Sigmoid colon (tissue), 7 donors: ENCODE measurements around the gene P2RY8. TPM values are rescaled to one million over a fixed set of nuclear protein-coding genes. Genes with fewer than 3 reads are reported as not detected.
"Not testable (repeated sequence)": the region's sequence is repeated elsewhere in the genome, so short reads cannot be mapped to it uniquely, and the experiment has no call there.

ENCODE experiments used
- DNase-seq: peaks from one replicate; pipeline ENCODE4 v3.0.0-alpha.2; 2019
- H3K27ac ChIP-seq, 4 donors: fragments of 200-600 bp; sonication (generic); one replicate each; pipeline ENCODE4 v1.5.1; 2016 to 2019; ENCODE audit warnings: mild to moderate bottlenecking in 1 of 4
- H3K27me3 ChIP-seq, 3 donors: fragments of 200-600 bp; sonication (generic); one replicate each; pipeline ENCODE4 v1.5.1; 2019; ENCODE audit warnings: mild to moderate bottlenecking in 1 of 3
- H3K36me3 ChIP-seq, 4 donors: fragments of 200-600 bp; sonication (generic); one replicate each; pipeline ENCODE4 v1.5.1; 2016 to 2019
- H3K4me1 ChIP-seq, 4 donors: fragments of 200-600 bp; sonication (generic); one replicate each; pipeline ENCODE4 v1.5.1; 2017 to 2019
- H3K4me3 ChIP-seq, 4 donors: fragments of 200-600 bp; sonication (generic); one replicate each; pipeline ENCODE4 v1.5.1; 2017 to 2019; ENCODE audit warnings: mild to moderate bottlenecking in 2 of 4, moderate library complexity in 1 of 4
- H3K9me3 ChIP-seq, 4 donors: fragments of 200-600 bp in 3 of 4; sonication (generic) in 3 of 4; one replicate each; pipeline versions ENCODE4 v1.5.1 to v1.6.1; 2013 to 2019
- EP300 ChIP-seq, 4 donors: sonication (generic); formaldehyde crosslinking; IDR thresholded peaks; one replicate each; pipeline ENCODE4 v1.6.1; 2017; ENCODE audit warnings: antibody characterized with exemption in 4 of 4
- POLR2A ChIP-seq, 2 donors: fragments of 450-650 bp; IDR thresholded peaks; one replicate each; pipeline ENCODE4 v1.6.1; 2016; ENCODE audit warnings: antibody characterized with exemption in 2 of 2, mild to moderate bottlenecking in 2 of 2, moderate library complexity in 2 of 2
- POLR2AphosphoS5 ChIP-seq, 4 donors: sonication (generic); formaldehyde crosslinking; IDR thresholded peaks; one replicate each; pipeline ENCODE4 v1.6.1; 2017; ENCODE audit warnings: antibody characterized with exemption in 4 of 4
- WGBS, 2 donors: extraction: QIAGEN DNeasy Blood & Tissue Kit; methylation state at CpG; one replicate each; pipeline ENCODE4 v1.1.7; 2013; 5-methylcytosine and 5-hydroxymethylcytosine counted together
- intact Hi-C: fragments of 100-400 bp; cut with DNase I; formaldehyde crosslinking; loops from one replicate; pipeline ENCODE4 v1.15.1; 2023
- polyA plus RNA-seq, 3 donors: library from polyadenylated mRNA; stranded (reverse); fragments of 200-250 nt; gene quantifications; one replicate each; pipeline ENCODE4 v1.2.3, GENCODE V29; 2013
- total RNA-seq, 4 donors: library from RNA; depleted of rRNA; stranded (reverse); fragments of >200 nt; gene quantifications; one replicate each; pipeline ENCODE4 v1.1.0, GENCODE V29; 2016
- TF ChIP-seq, protein P1 (sequence below), 4 experiments: fragments of 450-650 bp in 3 of 4; fragments of 200-600 bp in 1 of 4; IDR thresholded peaks; one replicate each; pipeline ENCODE4 v1.5.1; 2016 to 2019; ENCODE audit warnings: antibody characterized with exemption in 4 of 4, mild to moderate bottlenecking in 3 of 4, moderate library complexity in 2 of 4
- donor health status: healthy with polysubstance abuse.
- donor health status: Bipolar disorder and iron deficiency.
- donor health status: healthy.

P2RY8 gene
- total and polyA plus RNA-seq, 7 donors, result 0.28 to 15.0 (median 0.87) TPM; not detected in 1

GRCh38 chrX:1433646-1434357, 103.2 kb downstream of the P2RY8 start:
- TF ChIP-seq POLR2A (IDR thresholded peaks at IDR 0.05), result no peak
- TF ChIP-seq POLR2AphosphoS5 (IDR thresholded peaks at IDR 0.05), result no peak
- TF ChIP-seq, protein P1, sequence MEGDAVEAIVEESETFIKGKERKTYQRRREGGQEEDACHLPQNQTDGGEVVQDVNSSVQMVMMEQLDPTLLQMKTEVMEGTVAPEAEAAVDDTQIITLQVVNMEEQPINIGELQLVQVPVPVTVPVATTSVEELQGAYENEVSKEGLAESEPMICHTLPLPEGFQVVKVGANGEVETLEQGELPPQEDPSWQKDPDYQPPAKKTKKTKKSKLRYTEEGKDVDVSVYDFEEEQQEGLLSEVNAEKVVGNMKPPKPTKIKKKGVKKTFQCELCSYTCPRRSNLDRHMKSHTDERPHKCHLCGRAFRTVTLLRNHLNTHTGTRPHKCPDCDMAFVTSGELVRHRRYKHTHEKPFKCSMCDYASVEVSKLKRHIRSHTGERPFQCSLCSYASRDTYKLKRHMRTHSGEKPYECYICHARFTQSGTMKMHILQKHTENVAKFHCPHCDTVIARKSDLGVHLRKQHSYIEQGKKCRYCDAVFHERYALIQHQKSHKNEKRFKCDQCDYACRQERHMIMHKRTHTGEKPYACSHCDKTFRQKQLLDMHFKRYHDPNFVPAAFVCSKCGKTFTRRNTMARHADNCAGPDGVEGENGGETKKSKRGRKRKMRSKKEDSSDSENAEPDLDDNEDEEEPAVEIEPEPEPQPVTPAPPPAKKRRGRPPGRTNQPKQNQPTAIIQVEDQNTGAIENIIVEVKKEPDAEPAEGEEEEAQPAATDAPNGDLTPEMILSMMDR (IDR thresholded peaks at IDR 0.05), result no peak
- TF ChIP-seq EP300 (IDR thresholded peaks at IDR 0.05), result no peak
- H3K36me3 ChIP-seq, result peaks cover 6 to 57% (median 24%) of the 10 kb centered on the region in 4 donors
- no peak for DNase-seq

GRCh38 chrX:1430451-1430850, 106.5 kb downstream of the P2RY8 start:
- no peak overlapping the region for H3K27ac ChIP-seq
- DNase-seq, result no peak
- no peaks in the 10 kb centered on the region for H3K9me3 ChIP-seq
- TF ChIP-seq EP300 (IDR thresholded peaks at IDR 0.05) (no peak), POLR2AphosphoS5 (IDR thresholded peaks at IDR 0.05) (no peak), POLR2A (IDR thresholded peaks at IDR 0.05) (no peak)
- TF ChIP-seq, protein P1 (IDR thresholded peaks at IDR 0.05), result no peak
- H3K36me3 ChIP-seq, result peaks cover 4 to 45% (median 21%) of the 10 kb centered on the region in 4 donors
- H3K4me3 ChIP-seq, result no peak overlapping the region
- 93 to 96% methylated on average over 10 of the region's 10 CpGs for WGBS, 2 donors
- no peaks in the 10 kb centered on the region for H3K27me3 ChIP-seq
- no peaks in the 10 kb centered on the region for H3K4me1 ChIP-seq
- intact Hi-C loops, result no loop called here

More at GRCh38 chrX:1433646-1434357, 103.2 kb downstream of the P2RY8 start:
- H3K27me3 ChIP-seq, result no peaks in the 10 kb centered on the region
- intact Hi-C loops, result no loop called here
- 94 to 97% methylated on average over 19 of the region's 19 CpGs for WGBS, 2 donors
- H3K4me1 ChIP-seq, result no peaks in the 10 kb centered on the region
- no peak overlapping the region for H3K4me3 ChIP-seq
- H3K27ac ChIP-seq, result no peak overlapping the region
- H3K9me3 ChIP-seq, result no peaks in the 10 kb centered on the region

GRCh38 chrX:1427756-1428155, 109.2 kb downstream of the P2RY8 start:
- H3K4me1 ChIP-seq, result no peaks in the 10 kb centered on the region
- peaks cover 0 to 1% (median under 1%) of the 10 kb centered on the region in 4 donors for H3K9me3 ChIP-seq
- intact Hi-C loops, result no loop called here
- H3K27me3 ChIP-seq, result no peaks in the 10 kb centered on the region
- DNase-seq, result peak; percentile 53
- WGBS, 2 donors, result 96 to 97% methylated on average over 32 of the region's 32 CpGs
- H3K4me3 ChIP-seq, result no peak overlapping the region
- TF ChIP-seq, protein P1 (IDR thresholded peaks at IDR 0.05), result no peak
- TF ChIP-seq POLR2A (IDR thresholded peaks at IDR 0.05) (no peak), POLR2AphosphoS5 (IDR thresholded peaks at IDR 0.05) (no peak), EP300 (IDR thresholded peaks at IDR 0.05) (no peak)
- peaks cover 11 to 42% (median 24%) of the 10 kb centered on the region in 4 donors for H3K36me3 ChIP-seq
- H3K27ac ChIP-seq, result no peak overlapping the region

DNA sequence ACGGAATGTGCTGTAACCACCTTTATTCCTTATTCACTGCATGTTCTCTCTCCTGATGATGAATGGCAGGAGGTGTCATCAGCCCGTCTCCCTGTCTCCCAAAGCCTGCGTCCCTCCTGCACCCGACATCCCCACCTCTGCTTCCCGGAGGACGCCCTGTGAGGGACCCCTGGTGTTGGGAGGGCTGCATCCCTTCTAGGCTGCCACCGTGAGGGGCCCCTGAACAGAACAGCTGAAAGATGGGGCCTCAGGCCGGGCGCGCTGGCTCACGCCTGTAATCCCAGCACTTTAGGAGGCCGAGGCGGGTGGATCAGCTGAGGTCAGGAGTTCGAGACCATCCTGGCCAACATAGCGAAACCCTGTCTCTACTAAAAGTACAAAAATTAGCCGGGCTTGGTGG, 110.7 kb downstream of the P2RY8 start:
- H3K36me3 ChIP-seq, result peaks cover 11 to 49% (median 26%) of the 10 kb centered on the region in 4 donors

DNA sequence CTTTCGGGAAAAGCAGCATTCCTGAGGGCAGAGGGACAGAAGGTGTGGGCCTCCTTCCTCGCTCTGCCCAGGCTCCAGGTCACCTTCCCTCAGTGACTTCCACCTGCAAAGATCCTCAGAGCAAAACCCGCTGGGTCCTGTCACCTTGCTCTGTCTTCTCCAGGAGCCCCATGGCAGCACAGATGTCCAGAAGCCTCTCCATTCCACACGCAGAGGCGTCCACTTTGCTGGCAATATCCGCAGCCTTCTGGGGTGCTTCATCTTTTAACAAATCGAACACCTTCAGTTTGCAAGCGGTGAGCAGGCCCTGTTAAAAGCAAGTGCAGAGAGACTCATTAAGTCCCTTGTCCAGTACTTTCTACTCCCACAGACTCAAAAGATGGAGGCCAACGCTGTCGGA, 111.6 kb downstream of the P2RY8 start:
- no peaks in the 10 kb centered on the region for H3K4me1 ChIP-seq
- intact Hi-C loops, result no loop called here
- H3K36me3 ChIP-seq, result peaks cover 11 to 58% (median 27%) of the 10 kb centered on the region in 4 donors
- 87 to 88% methylated on average over 10 of the region's 10 CpGs for WGBS, 2 donors
- peak; percentile 28 for DNase-seq
- H3K4me3 ChIP-seq, result no peak overlapping the region
- H3K9me3 ChIP-seq, result peaks cover 0 to 6% (median 5%) of the 10 kb centered on the region in 4 donors
- H3K27me3 ChIP-seq, result no peaks in the 10 kb centered on the region
- TF ChIP-seq, protein P1 (IDR thresholded peaks at IDR 0.05), result no peak
- TF ChIP-seq POLR2AphosphoS5 (IDR thresholded peaks at IDR 0.05) (no peak), POLR2A (IDR thresholded peaks at IDR 0.05) (no peak), EP300 (IDR thresholded peaks at IDR 0.05) (no peak)
- no peak overlapping the region for H3K27ac ChIP-seq

More for the DNA sequence above, 110.7 kb downstream of the P2RY8 start:
- H3K9me3 ChIP-seq, H3K4me1 ChIP-seq, intact Hi-C loops, H3K4me3 ChIP-seq, H3K27me3 ChIP-seq, H3K27ac ChIP-seq: not testable (repeated sequence)
- WGBS, 2 donors, result 92 to 93% methylated on average over 16 of the region's 16 CpGs
- peak; percentile 44 for DNase-seq
